Right kidney (tissue), 1 donor: ENCODE measurements around the gene INF2.
A peak's percentile ranks its signal among the peaks of the same experiment; 100 is the strongest.

ENCODE experiments used
- DNase-seq: peaks from one replicate; pipeline ENCODE4 v3.0.0-alpha.2; 2016

The INF2 gene

GRCh38 chr14:104702673-104703072 lies 13.3 kb downstream of the INF2 start:
- no peak for DNase-seq

GRCh38 chr14:104703269-104703668 lies 13.9 kb downstream of the INF2 start:
- DNase-seq, result no peak

- DNase-seq, result no peak
Observed at GRCh38 chr14:104704252-104704651, 14.8 kb downstream of the INF2 start.

GRCh38 chr14:104705340-104706047 lies 16.1 kb downstream of the INF2 start:
- no peak for DNase-seq

GRCh38 chr14:104706733-104707607 lies 17.6 kb downstream of the INF2 start:
- no peak for DNase-seq

- no peak for DNase-seq
Observed at GRCh38 chr14:104707608-104708595, 18.5 kb downstream of the INF2 start.

GRCh38 chr14:104708606-104709268 lies 19.3 kb downstream of the INF2 start:
- peak; percentile 56 for DNase-seq

GRCh38 chr14:104709387-104710039 lies 20.1 kb downstream of the INF2 start:
- DNase-seq, result no peak

- no peak for DNase-seq
Observed at GRCh38 chr14:104710071-104710735, 20.8 kb downstream of the INF2 start.

GRCh38 chr14:104712881-104713734 lies 23.7 kb downstream of the INF2 start:
- DNase-seq, result no peak

GRCh38 chr14:104714066-104714465 lies 24.6 kb downstream of the INF2 start:
- DNase-seq, result no peak

GRCh38 chr14:104714681-104715080 lies 25.3 kb downstream of the INF2 start:
- no peak for DNase-seq

- no peak for DNase-seq
Observed at GRCh38 chr14:104715416-104715815, 26.0 kb downstream of the INF2 start.

- DNase-seq, result no peak
Observed at GRCh38 chr14:104715871-104716270, 26.5 kb downstream of the INF2 start.

- DNase-seq, result no peak
Observed at GRCh38 chr14:104717137-104717536, 27.7 kb downstream of the INF2 start.

GRCh38 chr14:104717646-104718045 lies 28.2 kb downstream of the INF2 start:
- DNase-seq, result no peak

GRCh38 chr14:104718147-104718546 lies 28.7 kb downstream of the INF2 start:
- DNase-seq, result no peak

- DNase-seq, result no peak
Observed at GRCh38 chr14:104718871-104719270, 29.5 kb downstream of the INF2 start.

GRCh38 chr14:104719343-104719742 lies 29.9 kb downstream of the INF2 start:
- no peak for DNase-seq
